Thyroid gland (tissue), 4 donors: Measurements from ENCODE around the gene PAK4. TPM values are rescaled to one million over a fixed set of nuclear protein-coding genes. Genes with fewer than 3 reads are reported as not detected.

Source experiments
- DNase-seq, 2 donors: peaks; one replicate each; pipeline ENCODE4 v3.0.0-alpha.2; 2019
- H3K27ac ChIP-seq, 3 donors: fragments of 200-600 bp; sonication (generic); 1 replicate in 2 of 3; 2 replicates in 1 of 3; pipeline ENCODE4 v1.5.1; 2016 to 2019; ENCODE audit warnings: mild to moderate bottlenecking in 1 of 3, moderate library complexity in 1 of 3
- H3K27me3 ChIP-seq: fragments of 200-600 bp; sonication (generic); one replicate; pipeline ENCODE4 v1.5.1; 2019
- H3K36me3 ChIP-seq, 2 donors: fragments of 200-600 bp; sonication (generic); one replicate each; pipeline ENCODE4 v1.5.1; 2016 to 2019
- H3K4me1 ChIP-seq, 2 donors: fragments of 200-600 bp; sonication (generic); one replicate each; pipeline ENCODE4 v1.5.1; 2017 to 2019
- H3K4me3 ChIP-seq, 3 donors: fragments of 200-600 bp; sonication (generic); replicated peaks in 1 of 3; 1 replicate in 2 of 3; 2 replicates in 1 of 3; pipeline ENCODE4 v1.5.1; 2016; ENCODE audit warnings: mild to moderate bottlenecking in 1 of 3
- H3K9me3 ChIP-seq: fragments of 200-600 bp; sonication (generic); one replicate; pipeline ENCODE4 v1.5.1; 2017
- POLR2A ChIP-seq, 2 donors: fragments of 450-650 bp; IDR thresholded peaks; one replicate each; pipeline ENCODE4 v1.6.1; 2017; ENCODE audit warnings: antibody characterized with exemption in 2 of 2, mild to moderate bottlenecking in 2 of 2, moderate library complexity in 1 of 2
- WGBS, 2 donors: methylation state at CpG; one replicate each; pipeline ENCODE4 v1.1.5; 2017; 5-methylcytosine and 5-hydroxymethylcytosine counted together
- intact Hi-C: fragments of 100-400 bp; cut with DNase I; formaldehyde crosslinking; loops from one replicate; pipeline ENCODE4 v1.15.1; 2023
- total RNA-seq, 4 donors: library from RNA; depleted of rRNA; stranded (reverse); fragments of >200 nt; gene quantifications; one replicate each; pipeline ENCODE4 v1.2.3, GENCODE V29; 2016
- TF ChIP-seq, protein P1 (sequence below), 6 experiments: fragments of 200-600 bp in 3 of 6; fragments of 450-650 bp in 3 of 6; sonication (generic) in 3 of 6; IDR thresholded peaks; one replicate each; pipeline ENCODE4 v1.5.1; 2016 to 2019; ENCODE audit warnings: antibody characterized with exemption in 6 of 6, mild to moderate bottlenecking in 2 of 6, inconsistent platforms in 1 of 6, moderate library complexity in 1 of 6

Gene PAK4
- total RNA-seq, 4 donors from 2014 or later = 12.4 to 24.9 (median 23.2) TPM

DNA sequence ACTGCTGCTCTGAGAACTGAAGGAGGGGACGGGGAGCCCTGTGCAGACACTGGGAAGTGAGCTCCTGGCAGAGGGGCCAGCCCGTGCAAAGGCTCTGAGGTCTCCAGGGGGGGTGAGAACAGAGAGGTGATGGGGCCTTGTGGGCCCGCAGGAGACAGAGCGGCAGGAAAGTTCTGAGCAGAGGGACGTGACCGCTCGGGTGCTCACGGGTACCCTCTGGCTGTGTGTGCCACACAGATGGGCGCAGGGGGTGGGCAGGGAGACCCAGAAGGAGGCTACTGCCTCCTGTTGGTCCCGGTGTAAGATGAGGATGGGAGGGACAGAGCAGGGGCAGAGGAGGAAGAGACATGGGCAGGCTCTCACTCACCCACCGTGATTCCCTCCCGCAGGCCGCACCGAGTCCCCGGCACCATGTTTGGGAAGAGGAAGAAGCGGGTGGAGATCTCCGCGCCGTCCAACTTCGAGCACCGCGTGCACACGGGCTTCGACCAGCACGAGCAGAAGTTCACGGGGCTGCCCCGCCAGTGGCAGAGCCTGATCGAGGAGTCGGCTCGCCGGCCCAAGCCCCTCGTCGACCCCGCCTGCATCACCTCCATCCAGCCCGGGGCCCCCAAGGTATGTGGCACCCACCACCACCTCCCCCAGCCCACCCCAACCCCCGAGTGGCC, 43.7 kb downstream of the PAK4 start:
- H3K27me3 ChIP-seq = no peaks in the 10 kb centered on the region
- H3K4me3 ChIP-seq = no peak overlapping the region
- TF ChIP-seq, protein P1, sequence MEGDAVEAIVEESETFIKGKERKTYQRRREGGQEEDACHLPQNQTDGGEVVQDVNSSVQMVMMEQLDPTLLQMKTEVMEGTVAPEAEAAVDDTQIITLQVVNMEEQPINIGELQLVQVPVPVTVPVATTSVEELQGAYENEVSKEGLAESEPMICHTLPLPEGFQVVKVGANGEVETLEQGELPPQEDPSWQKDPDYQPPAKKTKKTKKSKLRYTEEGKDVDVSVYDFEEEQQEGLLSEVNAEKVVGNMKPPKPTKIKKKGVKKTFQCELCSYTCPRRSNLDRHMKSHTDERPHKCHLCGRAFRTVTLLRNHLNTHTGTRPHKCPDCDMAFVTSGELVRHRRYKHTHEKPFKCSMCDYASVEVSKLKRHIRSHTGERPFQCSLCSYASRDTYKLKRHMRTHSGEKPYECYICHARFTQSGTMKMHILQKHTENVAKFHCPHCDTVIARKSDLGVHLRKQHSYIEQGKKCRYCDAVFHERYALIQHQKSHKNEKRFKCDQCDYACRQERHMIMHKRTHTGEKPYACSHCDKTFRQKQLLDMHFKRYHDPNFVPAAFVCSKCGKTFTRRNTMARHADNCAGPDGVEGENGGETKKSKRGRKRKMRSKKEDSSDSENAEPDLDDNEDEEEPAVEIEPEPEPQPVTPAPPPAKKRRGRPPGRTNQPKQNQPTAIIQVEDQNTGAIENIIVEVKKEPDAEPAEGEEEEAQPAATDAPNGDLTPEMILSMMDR (IDR thresholded peaks at IDR 0.05) = no peak
- no peak for TF ChIP-seq POLR2A (IDR thresholded peaks at IDR 0.05)
- 92 to 95% methylated on average over 32 to 36 of the region's 36 CpGs for WGBS, 2 donors
- DNase-seq = no peak
- intact Hi-C loops = no loop called here
- no peaks in the 10 kb centered on the region for H3K9me3 ChIP-seq
- peaks cover 22 to 32% of the 10 kb centered on the region in 2 donors for H3K4me1 ChIP-seq
- H3K36me3 ChIP-seq = peaks cover 29 to 33% of the 10 kb centered on the region in 2 donors
- no peak overlapping the region for H3K27ac ChIP-seq

DNA sequence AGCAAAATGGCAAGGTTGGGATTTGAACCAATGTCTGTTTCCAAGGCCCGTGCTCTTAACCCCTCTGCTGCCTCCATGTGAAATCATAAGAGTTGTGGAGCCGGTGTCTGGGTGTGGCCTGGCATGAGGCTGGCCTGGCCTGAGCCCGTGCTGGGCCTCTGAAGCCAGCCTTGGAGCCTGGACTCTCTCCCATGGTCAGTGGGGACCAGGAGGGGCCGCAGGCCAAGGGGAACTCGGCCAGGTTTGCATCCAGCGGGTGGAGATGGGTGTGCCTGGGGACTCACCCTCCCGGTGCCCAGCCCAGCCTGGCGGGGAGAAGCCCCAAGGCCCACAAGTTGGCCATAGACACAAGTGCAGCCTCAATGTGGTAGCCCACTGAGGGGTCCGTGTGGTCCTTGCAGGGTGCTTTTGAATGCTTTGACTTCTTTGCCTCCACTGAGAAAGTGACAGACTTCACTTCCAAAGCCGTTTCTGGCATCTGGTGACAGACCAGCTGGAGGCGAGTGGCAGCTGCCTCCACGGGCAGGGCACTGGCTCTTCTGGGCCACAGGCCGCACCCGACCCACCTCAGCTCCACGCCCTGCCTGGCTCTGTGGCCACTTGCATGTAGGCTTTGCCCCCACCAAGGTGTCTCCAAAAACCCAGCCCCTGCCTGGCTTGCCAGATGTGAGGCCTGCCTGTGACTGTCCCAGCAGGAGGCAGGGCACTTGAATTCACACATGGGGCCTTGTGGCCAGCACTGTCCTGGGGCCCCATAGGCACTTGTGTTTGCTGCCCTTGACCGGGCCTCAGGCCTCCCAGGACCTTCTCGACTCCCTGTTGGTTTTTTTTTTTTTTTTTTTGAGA, 45.0 kb downstream of the PAK4 start:
- 67% methylated on average over 9 to 14 of the region's 17 CpGs for WGBS, 2 donors
- no peak overlapping the region for H3K4me3 ChIP-seq
- peaks cover 41 to 44% of the 10 kb centered on the region in 2 donors for H3K36me3 ChIP-seq
- DNase-seq = no peak
- H3K9me3 ChIP-seq = no peaks in the 10 kb centered on the region
- no peak overlapping the region for H3K27ac ChIP-seq
- no peaks in the 10 kb centered on the region for H3K27me3 ChIP-seq
- no peak for TF ChIP-seq POLR2A (IDR thresholded peaks at IDR 0.05)
- TF ChIP-seq, protein P1 (IDR thresholded peaks at IDR 0.05) = no peak
- intact Hi-C loops = loop anchor here (5.0 kb wide), 1 partner anchor 43 kb away; the partner anchor contains the start of gene PAK4
- H3K4me1 ChIP-seq = peaks cover 22 to 31% of the 10 kb centered on the region in 2 donors

DNA sequence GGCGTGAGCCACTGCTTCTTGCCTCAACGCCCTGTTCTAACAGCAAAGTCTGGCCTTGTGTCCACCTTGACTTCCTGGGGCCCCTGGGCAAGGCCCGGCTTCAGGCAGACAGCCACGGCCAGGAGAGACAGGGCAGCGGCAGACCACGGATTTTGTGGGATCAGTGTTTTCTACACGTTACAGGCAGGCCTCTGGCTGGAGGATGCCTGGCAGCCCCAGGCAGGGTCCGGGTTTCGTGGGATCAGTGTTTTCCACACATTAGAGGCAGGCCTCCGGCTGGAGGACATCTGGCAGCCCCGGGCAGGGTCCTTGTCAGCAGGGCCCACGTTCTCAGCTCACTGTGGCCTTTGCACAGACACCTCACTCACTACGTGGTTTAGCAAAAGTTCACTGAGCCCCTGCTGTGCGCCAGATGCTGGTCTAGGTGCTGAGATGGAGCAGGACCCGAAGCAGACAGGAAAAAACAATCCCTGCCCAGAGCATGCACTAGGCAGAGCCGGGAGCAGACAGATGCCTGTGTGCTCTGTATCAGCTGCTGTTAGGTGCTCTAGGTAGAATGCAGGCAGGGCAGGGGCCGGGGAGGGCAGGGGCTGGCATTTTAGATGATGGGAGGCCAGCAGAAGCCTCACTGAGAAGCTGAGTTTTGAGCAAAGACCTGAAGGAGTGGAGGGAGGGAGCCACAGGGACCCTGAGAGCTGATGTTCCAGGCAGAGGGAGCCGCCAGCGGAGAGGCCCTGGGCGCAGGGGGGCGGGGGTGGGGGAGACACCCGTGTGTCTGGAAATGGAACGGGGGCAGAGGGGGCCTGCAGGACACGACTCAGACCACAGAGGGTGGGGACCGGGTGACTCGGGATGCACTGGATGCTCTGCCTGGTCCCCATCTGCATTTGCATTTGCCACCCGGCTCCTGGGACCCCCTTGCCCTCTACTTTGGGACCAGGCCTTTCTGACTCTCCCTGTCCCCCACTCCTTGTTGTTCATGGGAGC, 46.2 kb downstream of the PAK4 start:
- no peak overlapping the region for H3K4me3 ChIP-seq
- no peaks in the 10 kb centered on the region for H3K9me3 ChIP-seq
- peaks cover 41 to 53% of the 10 kb centered on the region in 2 donors for H3K36me3 ChIP-seq
- H3K27ac ChIP-seq = no peak overlapping the region
- TF ChIP-seq, protein P1 (IDR thresholded peaks at IDR 0.05) = no peak
- TF ChIP-seq POLR2A (IDR thresholded peaks at IDR 0.05) = no peak
- peaks cover 13 to 19% of the 10 kb centered on the region in 2 donors for H3K4me1 ChIP-seq
- H3K27me3 ChIP-seq = no peaks in the 10 kb centered on the region
- intact Hi-C loops = loop anchor here (5.0 kb wide), 1 partner anchor 44 kb away; the partner anchor contains the start of gene PAK4
- DNase-seq = no peak
- 88 to 90% methylated on average over 22 to 24 of the region's 27 CpGs for WGBS, 2 donors

DNA sequence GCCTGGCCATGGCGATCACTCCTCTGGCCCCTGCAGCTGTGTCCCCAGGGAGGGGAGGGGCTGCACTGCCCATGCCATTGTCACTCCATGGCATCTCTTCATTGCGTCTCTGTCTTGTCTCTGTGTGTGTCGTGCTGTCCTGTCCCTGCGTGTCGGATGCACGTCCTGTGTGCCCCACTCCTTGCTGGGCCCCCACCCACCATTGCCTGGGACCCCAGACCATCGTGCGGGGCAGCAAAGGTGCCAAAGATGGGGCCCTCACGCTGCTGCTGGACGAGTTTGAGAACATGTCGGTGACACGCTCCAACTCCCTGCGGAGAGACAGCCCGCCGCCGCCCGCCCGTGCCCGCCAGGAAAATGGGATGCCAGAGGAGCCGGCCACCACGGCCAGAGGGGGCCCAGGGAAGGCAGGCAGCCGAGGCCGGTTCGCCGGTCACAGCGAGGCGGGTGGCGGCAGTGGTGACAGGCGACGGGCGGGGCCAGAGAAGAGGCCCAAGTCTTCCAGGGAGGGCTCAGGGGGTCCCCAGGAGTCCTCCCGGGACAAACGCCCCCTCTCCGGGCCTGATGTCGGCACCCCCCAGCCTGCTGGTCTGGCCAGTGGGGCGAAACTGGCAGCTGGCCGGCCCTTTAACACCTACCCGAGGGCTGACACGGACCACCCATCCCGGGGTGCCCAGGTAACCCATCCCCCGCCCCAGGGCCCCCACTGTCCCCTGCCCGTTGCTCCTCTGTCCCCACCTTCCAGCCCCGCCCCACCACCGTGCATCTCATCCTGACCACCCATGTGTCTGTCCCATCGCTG, 47.3 kb downstream of the PAK4 start:
- H3K4me1 ChIP-seq = peaks cover 2 to 8% of the 10 kb centered on the region in 2 donors
- H3K27ac ChIP-seq = no peak overlapping the region
- peaks cover 41 to 59% of the 10 kb centered on the region in 2 donors for H3K36me3 ChIP-seq
- no peaks in the 10 kb centered on the region for H3K9me3 ChIP-seq
- H3K4me3 ChIP-seq = no peak overlapping the region
- TF ChIP-seq, protein P1 (IDR thresholded peaks at IDR 0.05) = no peak
- no peak for TF ChIP-seq POLR2A (IDR thresholded peaks at IDR 0.05)
- no peak for DNase-seq
- no peaks in the 10 kb centered on the region for H3K27me3 ChIP-seq
- intact Hi-C loops = loop anchor here (5.0 kb wide), 1 partner anchor 46 kb away; the partner anchor contains the start of gene PAK4
- WGBS, 2 donors = 93 to 94% methylated on average over 15 to 20 of the region's 45 CpGs
